Activated naive CD4-positive, alpha-beta T cell treated with anti-CD3 and anti-CD28 coated beads, Interleukin-2, amount 10 ng/mL, durations not matched to agents 7 days and 5 days (primary cell): ENCODE measurements around the gene PDZRN3.

Experiments used
- CTCF ChIA-PET: fragments of 350-600 bp; sonication (Branson Sonifier 250); formaldehyde crosslinking; loops from one replicate; lab custom pipeline; 2021; ENCODE audit warnings: antibody characterized with exemption; lab: Charles Lee
- DNase-seq: peaks from one replicate; pipeline ENCODE4 v3.0.0-alpha.2; 2020
- H3K27ac Mint-ChIP-seq: one replicate; pipeline ENCODE4 v1.8.0; 2021; ENCODE audit warnings: mild to moderate bottlenecking, moderate library complexity, mixed read lengths
- H3K27me3 Mint-ChIP-seq: one replicate; pipeline ENCODE4 v1.8.0; 2021; ENCODE audit warnings: mild to moderate bottlenecking, mixed read lengths
- H3K36me3 Mint-ChIP-seq: one replicate; pipeline ENCODE4 v1.8.0; 2021; ENCODE audit warnings: mixed read lengths
- H3K4me1 Mint-ChIP-seq: one replicate; pipeline ENCODE4 v1.8.0; 2021; ENCODE audit warnings: mixed read lengths
- H3K4me3 Mint-ChIP-seq: one replicate; pipeline ENCODE4 v1.8.0; 2021; ENCODE audit warnings: mild to moderate bottlenecking, moderate library complexity, mixed read lengths
- H3K9me3 Mint-ChIP-seq: one replicate; pipeline ENCODE4 v1.8.0; 2021; ENCODE audit warnings: mixed read lengths

The PDZRN3 gene

GRCh38 chr3:73624821-73625665, at the start of gene PDZRN3:
Gene PDZRN3, minus strand, starts transcription at chr3:73624941.
- no peaks in the 10 kb centered on the region for H3K36me3 Mint-ChIP-seq
- H3K27me3 Mint-ChIP-seq = peaks cover 38% of the 10 kb centered on the region
- DNase-seq = no peak
- H3K4me1 Mint-ChIP-seq = no peaks in the 10 kb centered on the region
- H3K27ac Mint-ChIP-seq = no peak within 1 kb of the TSS
- H3K4me3 Mint-ChIP-seq = no peak within 1 kb of the TSS
- no peaks in the 10 kb centered on the region for H3K9me3 Mint-ChIP-seq
- CTCF ChIA-PET = no interaction called here

GRCh38 chr3:73674280-73674679, 49.5 kb upstream of the PDZRN3 start:
- no peaks in the 10 kb centered on the region for H3K4me1 Mint-ChIP-seq
- CTCF ChIA-PET = no interaction called here
- no peak for DNase-seq
- H3K4me3 Mint-ChIP-seq = no peak overlapping the region
- H3K27me3 Mint-ChIP-seq = no peaks in the 10 kb centered on the region
- no peaks in the 10 kb centered on the region for H3K36me3 Mint-ChIP-seq
- no peaks in the 10 kb centered on the region for H3K9me3 Mint-ChIP-seq
- H3K27ac Mint-ChIP-seq = no peak overlapping the region

GRCh38 chr3:73669260-73669659, 44.5 kb upstream of the PDZRN3 start:
- CTCF ChIA-PET = no interaction called here
- no peaks in the 10 kb centered on the region for H3K4me1 Mint-ChIP-seq
- H3K27ac Mint-ChIP-seq = no peak overlapping the region
- no peak overlapping the region for H3K4me3 Mint-ChIP-seq
- no peaks in the 10 kb centered on the region for H3K9me3 Mint-ChIP-seq
- no peaks in the 10 kb centered on the region for H3K36me3 Mint-ChIP-seq
- DNase-seq = no peak
- H3K27me3 Mint-ChIP-seq = no peaks in the 10 kb centered on the region

- Mint-ChIP-seq H3K4me3 (no peak overlapping the region), H3K9me3 (no peaks in the 10 kb centered on the region), H3K27me3 (no peaks in the 10 kb centered on the region), H3K27ac (no peak overlapping the region), H3K4me1 (no peaks in the 10 kb centered on the region), H3K36me3 (no peaks in the 10 kb centered on the region)
- CTCF ChIA-PET = no interaction called here
- DNase-seq = no peak
Measured at GRCh38 chr3:73668391-73668790, 43.6 kb upstream of the PDZRN3 start.

GRCh38 chr3:73667889-73668288, 43.1 kb upstream of the PDZRN3 start:
- no peaks in the 10 kb centered on the region for H3K9me3 Mint-ChIP-seq
- no peak for DNase-seq
- H3K27me3 Mint-ChIP-seq = no peaks in the 10 kb centered on the region
- no peak overlapping the region for H3K27ac Mint-ChIP-seq
- CTCF ChIA-PET = no interaction called here
- H3K4me1 Mint-ChIP-seq = no peaks in the 10 kb centered on the region
- H3K36me3 Mint-ChIP-seq = no peaks in the 10 kb centered on the region
- H3K4me3 Mint-ChIP-seq = no peak overlapping the region

GRCh38 chr3:73665286-73665685, 40.5 kb upstream of the PDZRN3 start:
- no peaks in the 10 kb centered on the region for H3K4me1 Mint-ChIP-seq
- H3K4me3 Mint-ChIP-seq = no peak overlapping the region
- no peak overlapping the region for H3K27ac Mint-ChIP-seq
- H3K36me3 Mint-ChIP-seq = no peaks in the 10 kb centered on the region
- no peak for DNase-seq
- H3K9me3 Mint-ChIP-seq = no peaks in the 10 kb centered on the region
- CTCF ChIA-PET = no interaction called here
- no peaks in the 10 kb centered on the region for H3K27me3 Mint-ChIP-seq

- no peak overlapping the region for H3K27ac Mint-ChIP-seq
- no peaks in the 10 kb centered on the region for H3K4me1 Mint-ChIP-seq
- CTCF ChIA-PET = no interaction called here
- no peak for DNase-seq
- no peak overlapping the region for H3K4me3 Mint-ChIP-seq
- no peaks in the 10 kb centered on the region for H3K9me3 Mint-ChIP-seq
- H3K27me3 Mint-ChIP-seq = no peaks in the 10 kb centered on the region
- no peaks in the 10 kb centered on the region for H3K36me3 Mint-ChIP-seq
Measured at GRCh38 chr3:73664389-73664788, 39.6 kb upstream of the PDZRN3 start.

GRCh38 chr3:73663495-73663894, 38.8 kb upstream of the PDZRN3 start:
- no peaks in the 10 kb centered on the region for H3K27me3 Mint-ChIP-seq
- DNase-seq = no peak
- CTCF ChIA-PET = no interaction called here
- no peaks in the 10 kb centered on the region for H3K9me3 Mint-ChIP-seq
- H3K4me3 Mint-ChIP-seq = no peak overlapping the region
- H3K4me1 Mint-ChIP-seq = no peaks in the 10 kb centered on the region
- H3K36me3 Mint-ChIP-seq = no peaks in the 10 kb centered on the region
- no peak overlapping the region for H3K27ac Mint-ChIP-seq

GRCh38 chr3:73661265-73661664, 36.5 kb upstream of the PDZRN3 start:
- CTCF ChIA-PET = no interaction called here
- H3K4me1 Mint-ChIP-seq = no peaks in the 10 kb centered on the region
- H3K27me3 Mint-ChIP-seq = no peaks in the 10 kb centered on the region
- DNase-seq = no peak
- no peaks in the 10 kb centered on the region for H3K9me3 Mint-ChIP-seq
- H3K27ac Mint-ChIP-seq = no peak overlapping the region
- H3K4me3 Mint-ChIP-seq = no peak overlapping the region
- no peaks in the 10 kb centered on the region for H3K36me3 Mint-ChIP-seq

- H3K9me3 Mint-ChIP-seq = no peaks in the 10 kb centered on the region
- no peak overlapping the region for H3K4me3 Mint-ChIP-seq
- no peak overlapping the region for H3K27ac Mint-ChIP-seq
- no peaks in the 10 kb centered on the region for H3K27me3 Mint-ChIP-seq
- no peaks in the 10 kb centered on the region for H3K4me1 Mint-ChIP-seq
- no peaks in the 10 kb centered on the region for H3K36me3 Mint-ChIP-seq
- CTCF ChIA-PET = no interaction called here
- DNase-seq = no peak
Measured at GRCh38 chr3:73658227-73658626, 33.5 kb upstream of the PDZRN3 start.

GRCh38 chr3:73657186-73657585, 32.4 kb upstream of the PDZRN3 start:
- Mint-ChIP-seq H3K4me3 (no peak overlapping the region), H3K27me3 (no peaks in the 10 kb centered on the region), H3K27ac (no peak overlapping the region), H3K9me3 (no peaks in the 10 kb centered on the region), H3K4me1 (no peaks in the 10 kb centered on the region), H3K36me3 (no peaks in the 10 kb centered on the region)
- DNase-seq = no peak
- CTCF ChIA-PET = no interaction called here

- H3K9me3 Mint-ChIP-seq = no peaks in the 10 kb centered on the region
- no peak for DNase-seq
- H3K27me3 Mint-ChIP-seq = no peaks in the 10 kb centered on the region
- no peaks in the 10 kb centered on the region for H3K4me1 Mint-ChIP-seq
- H3K4me3 Mint-ChIP-seq = no peak overlapping the region
- no peaks in the 10 kb centered on the region for H3K36me3 Mint-ChIP-seq
- no peak overlapping the region for H3K27ac Mint-ChIP-seq
- CTCF ChIA-PET = interaction anchor here (0.6 to 1.0 kb wide), 2 partner anchors 21 to 733 kb away, joined by 3 read pairs; no protein-coding TSS in a partner anchor
Measured at GRCh38 chr3:73656241-73656890, 31.6 kb upstream of the PDZRN3 start.

- Mint-ChIP-seq H3K4me3 (no peak overlapping the region), H3K4me1 (no peaks in the 10 kb centered on the region), H3K27me3 (no peaks in the 10 kb centered on the region), H3K9me3 (no peaks in the 10 kb centered on the region), H3K27ac (no peak overlapping the region), H3K36me3 (no peaks in the 10 kb centered on the region)
- DNase-seq = no peak
- CTCF ChIA-PET = no interaction called here
Measured at GRCh38 chr3:73655197-73655596, 30.5 kb upstream of the PDZRN3 start.

- no peaks in the 10 kb centered on the region for H3K9me3 Mint-ChIP-seq
- H3K36me3 Mint-ChIP-seq = no peaks in the 10 kb centered on the region
- no peak overlapping the region for H3K4me3 Mint-ChIP-seq
- CTCF ChIA-PET = no interaction called here
- no peak overlapping the region for H3K27ac Mint-ChIP-seq
- no peak for DNase-seq
- H3K27me3 Mint-ChIP-seq = no peaks in the 10 kb centered on the region
- no peaks in the 10 kb centered on the region for H3K4me1 Mint-ChIP-seq
Measured at GRCh38 chr3:73653877-73654276, 29.1 kb upstream of the PDZRN3 start.

GRCh38 chr3:73653351-73653750, 28.6 kb upstream of the PDZRN3 start:
- CTCF ChIA-PET = no interaction called here
- no peak for DNase-seq
- H3K27ac Mint-ChIP-seq = no peak overlapping the region
- H3K4me1 Mint-ChIP-seq = no peaks in the 10 kb centered on the region
- no peaks in the 10 kb centered on the region for H3K36me3 Mint-ChIP-seq
- no peak overlapping the region for H3K4me3 Mint-ChIP-seq
- no peaks in the 10 kb centered on the region for H3K9me3 Mint-ChIP-seq
- no peaks in the 10 kb centered on the region for H3K27me3 Mint-ChIP-seq
